Activated naive CD8-positive, alpha-beta T cell treated with anti-CD3 and anti-CD28 coated beads for 36 hours (primary cell): ENCODE measurements around the gene ANKS6. TPM values are rescaled to one million over a fixed set of nuclear protein-coding genes. Genes with fewer than 3 reads are reported as not detected.
A peak's percentile ranks its signal among the peaks of the same experiment; 100 is the strongest.

ENCODE experiments used
- DNase-seq: peaks from one replicate; pipeline ENCODE4 v3.0.0; 2021
- H3K27ac Mint-ChIP-seq: one replicate; pipeline ENCODE4 v1.8.0; 2022; ENCODE audit warnings: mild to moderate bottlenecking, moderate library complexity, mixed read lengths
- H3K27me3 Mint-ChIP-seq: one replicate; pipeline ENCODE4 v1.8.0; 2022; ENCODE audit warnings: mild to moderate bottlenecking, mixed read lengths
- H3K36me3 Mint-ChIP-seq: one replicate; pipeline ENCODE4 v1.8.0; 2021; ENCODE audit warnings: mild to moderate bottlenecking, mixed read lengths
- H3K4me1 Mint-ChIP-seq: one replicate; pipeline ENCODE4 v1.8.0; 2021; ENCODE audit warnings: mixed read lengths
- H3K4me3 Mint-ChIP-seq: one replicate; pipeline ENCODE4 v1.8.0; 2022; ENCODE audit warnings: mild to moderate bottlenecking, moderate library complexity, mixed read lengths
- H3K9me3 Mint-ChIP-seq: one replicate; pipeline ENCODE4 v1.8.0; 2022; ENCODE audit warnings: mixed read lengths
- total RNA-seq, 2 experiments: library from RNA; stranded (reverse); gene quantifications; one replicate each; pipeline ENCODE4 v1.2.3, GENCODE V29; 2021

Gene ANKS6
- total RNA-seq, 2 experiments from 2014 or later, result 17.9 to 21.8 TPM

DNA sequence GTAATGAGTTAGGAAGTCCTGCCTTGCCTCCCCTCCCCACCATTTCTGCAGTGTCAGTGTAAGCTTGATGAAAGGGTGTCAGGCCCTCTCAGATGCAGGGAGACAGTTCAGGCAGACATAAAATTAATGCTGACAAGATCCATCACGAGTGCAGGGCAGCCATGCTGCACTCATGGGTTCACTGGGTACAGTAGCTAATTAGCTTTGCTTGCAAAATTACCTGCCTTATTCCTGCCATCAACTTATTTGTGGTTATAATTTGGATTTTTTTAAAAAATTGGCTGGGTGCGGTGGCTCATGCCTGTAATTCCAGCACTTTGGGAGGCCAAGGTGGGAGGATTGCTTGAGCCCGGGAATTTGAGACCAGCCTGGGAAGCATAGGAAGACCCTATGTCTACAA lies 29.1 kb upstream of the ANKS6 start:
- no peaks in the 10 kb centered on the region for H3K27me3 Mint-ChIP-seq
- no peak overlapping the region for H3K4me3 Mint-ChIP-seq
- H3K27ac Mint-ChIP-seq, result no peak overlapping the region
- H3K36me3 Mint-ChIP-seq, result peaks cover 8% of the 10 kb centered on the region
- H3K9me3 Mint-ChIP-seq, result no peaks in the 10 kb centered on the region
- no peaks in the 10 kb centered on the region for H3K4me1 Mint-ChIP-seq
- no peak for DNase-seq

DNA sequence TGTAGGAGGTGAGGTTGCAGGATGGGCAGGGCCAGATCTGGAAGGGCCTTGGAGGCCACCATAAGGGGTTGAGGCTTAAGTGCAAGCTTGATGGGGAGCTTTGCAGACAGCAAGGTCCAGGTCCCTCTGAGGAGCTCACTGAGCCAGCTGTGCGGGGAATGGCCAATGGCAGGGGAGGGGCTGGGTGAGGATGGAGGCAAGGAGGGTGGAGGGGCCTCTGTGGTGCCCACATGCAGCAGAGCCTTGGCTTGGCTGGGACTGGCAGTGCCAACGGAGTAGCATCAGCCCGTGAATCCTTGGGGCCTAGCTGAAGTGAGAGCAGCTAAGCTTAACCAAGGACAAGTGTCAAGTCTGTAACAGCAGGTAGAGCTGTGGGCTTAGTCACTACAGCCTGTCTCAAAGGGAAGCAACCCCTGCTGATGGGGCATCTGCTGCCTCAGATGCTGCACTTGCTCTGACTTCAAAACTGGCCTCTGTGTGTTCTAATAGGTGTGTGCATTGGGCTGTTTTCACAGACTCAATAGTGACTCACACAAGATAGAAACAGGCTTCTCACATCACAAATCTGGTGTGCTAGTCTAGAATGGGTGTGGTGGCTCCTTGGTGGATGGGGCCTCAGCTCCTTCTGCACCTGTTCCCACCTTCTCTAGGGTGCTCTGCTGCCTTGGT lies 27.4 kb upstream of the ANKS6 start:
- no peak overlapping the region for H3K27ac Mint-ChIP-seq
- H3K4me1 Mint-ChIP-seq, result no peaks in the 10 kb centered on the region
- H3K27me3 Mint-ChIP-seq, result no peaks in the 10 kb centered on the region
- H3K36me3 Mint-ChIP-seq, result peaks cover 9% of the 10 kb centered on the region
- peaks cover 1% of the 10 kb centered on the region for H3K9me3 Mint-ChIP-seq
- no peak overlapping the region for H3K4me3 Mint-ChIP-seq
- DNase-seq, result no peak

DNA sequence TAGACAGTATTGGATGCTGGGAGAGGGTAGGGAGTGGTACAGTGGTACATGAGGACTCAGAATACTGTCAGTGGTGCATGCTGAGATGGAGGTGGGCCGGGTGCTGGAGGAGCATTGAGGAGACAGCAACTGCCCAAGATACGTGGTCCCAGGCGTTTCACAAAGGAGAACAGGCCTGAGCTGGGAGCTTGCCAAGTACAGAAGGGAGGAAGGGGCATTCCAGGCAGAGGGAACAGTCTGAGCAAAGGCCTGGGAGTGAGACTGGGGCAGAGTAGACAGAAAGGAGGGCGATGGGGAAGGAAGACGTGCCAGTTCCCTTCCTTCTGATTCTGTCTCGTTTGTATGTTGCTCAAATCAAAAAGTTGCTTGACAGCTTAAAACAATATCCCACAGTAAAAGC lies 26.3 kb upstream of the ANKS6 start:
- no peak overlapping the region for H3K27ac Mint-ChIP-seq
- peaks cover 13% of the 10 kb centered on the region for H3K36me3 Mint-ChIP-seq
- no peak overlapping the region for H3K4me3 Mint-ChIP-seq
- no peak for DNase-seq
- no peaks in the 10 kb centered on the region for H3K4me1 Mint-ChIP-seq
- no peaks in the 10 kb centered on the region for H3K27me3 Mint-ChIP-seq
- peaks cover 2% of the 10 kb centered on the region for H3K9me3 Mint-ChIP-seq

DNA sequence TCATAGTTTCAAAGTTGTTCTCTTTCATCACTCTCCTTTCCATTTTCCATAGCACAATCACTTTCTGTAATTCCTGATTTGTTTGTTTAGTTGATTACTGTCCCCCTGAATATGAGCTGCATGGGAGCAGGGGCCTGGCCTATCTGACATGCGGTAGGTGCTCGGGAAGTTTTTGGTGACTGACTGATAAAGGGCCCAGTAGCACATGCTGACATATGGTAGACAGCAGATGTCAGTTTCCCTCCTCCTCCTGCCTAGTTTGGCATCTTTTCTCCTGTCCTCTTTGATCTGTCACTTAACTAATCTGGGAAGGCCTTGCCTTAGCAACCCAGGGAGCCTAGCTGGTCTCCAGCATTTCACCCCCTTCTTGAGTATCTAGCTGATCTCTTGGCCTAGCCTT lies 25.5 kb upstream of the ANKS6 start:
- Mint-ChIP-seq H3K36me3 (peaks cover 19% of the 10 kb centered on the region), H3K4me3 (no peak overlapping the region), H3K27ac (no peak overlapping the region), H3K27me3 (no peaks in the 10 kb centered on the region), H3K9me3 (peaks cover 2% of the 10 kb centered on the region), H3K4me1 (no peaks in the 10 kb centered on the region)
- DNase-seq, result no peak

DNA sequence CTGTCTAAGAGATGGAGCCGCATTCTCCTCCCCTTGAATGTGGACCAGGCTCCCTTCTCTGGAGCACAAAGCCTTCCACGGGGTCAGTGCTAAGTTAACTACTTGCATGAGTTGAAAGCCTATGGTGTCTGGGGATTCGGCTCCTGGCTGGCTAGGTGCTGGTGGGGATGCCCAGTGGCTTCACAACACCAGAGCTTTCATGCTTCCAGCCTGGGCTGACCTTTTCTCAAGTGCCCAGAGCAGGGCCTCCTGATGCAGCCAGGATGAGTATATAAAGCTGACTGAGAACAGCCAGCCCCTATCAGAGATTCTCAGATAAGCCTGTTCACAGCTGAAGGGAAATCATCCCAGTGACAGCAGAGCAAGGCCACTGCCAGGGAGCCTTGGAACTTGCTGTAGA lies 22.9 kb upstream of the ANKS6 start:
- H3K36me3 Mint-ChIP-seq, result peaks cover 19% of the 10 kb centered on the region
- H3K4me3 Mint-ChIP-seq, result no peak overlapping the region
- no peak overlapping the region for H3K27ac Mint-ChIP-seq
- no peaks in the 10 kb centered on the region for H3K27me3 Mint-ChIP-seq
- DNase-seq, result no peak
- no peaks in the 10 kb centered on the region for H3K4me1 Mint-ChIP-seq
- H3K9me3 Mint-ChIP-seq, result peaks cover 2% of the 10 kb centered on the region

DNA sequence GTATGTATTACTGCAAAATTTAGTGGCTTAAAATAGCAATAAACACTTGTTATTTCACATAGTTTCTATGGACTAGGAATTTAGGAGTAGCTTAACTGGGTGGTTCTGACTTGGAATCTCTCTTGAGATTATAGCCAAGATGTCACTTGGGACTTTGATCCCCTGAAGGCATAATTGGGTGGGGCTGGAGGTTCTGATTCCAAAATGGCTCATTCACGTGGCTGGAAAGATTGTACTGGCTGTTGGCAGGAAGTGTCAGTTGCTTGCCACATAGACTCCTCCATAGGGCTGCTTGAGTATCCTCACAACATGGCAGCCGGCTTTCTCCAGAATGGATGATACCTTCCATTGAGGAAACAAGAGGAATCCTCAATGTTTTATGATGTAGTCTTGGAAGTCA lies 22.4 kb upstream of the ANKS6 start:
- DNase-seq, result no peak
- H3K4me3 Mint-ChIP-seq, result no peak overlapping the region
- peaks cover 21% of the 10 kb centered on the region for H3K36me3 Mint-ChIP-seq
- H3K27ac Mint-ChIP-seq, result no peak overlapping the region
- H3K4me1 Mint-ChIP-seq, result no peaks in the 10 kb centered on the region
- peaks cover 2% of the 10 kb centered on the region for H3K9me3 Mint-ChIP-seq
- H3K27me3 Mint-ChIP-seq, result no peaks in the 10 kb centered on the region

DNA sequence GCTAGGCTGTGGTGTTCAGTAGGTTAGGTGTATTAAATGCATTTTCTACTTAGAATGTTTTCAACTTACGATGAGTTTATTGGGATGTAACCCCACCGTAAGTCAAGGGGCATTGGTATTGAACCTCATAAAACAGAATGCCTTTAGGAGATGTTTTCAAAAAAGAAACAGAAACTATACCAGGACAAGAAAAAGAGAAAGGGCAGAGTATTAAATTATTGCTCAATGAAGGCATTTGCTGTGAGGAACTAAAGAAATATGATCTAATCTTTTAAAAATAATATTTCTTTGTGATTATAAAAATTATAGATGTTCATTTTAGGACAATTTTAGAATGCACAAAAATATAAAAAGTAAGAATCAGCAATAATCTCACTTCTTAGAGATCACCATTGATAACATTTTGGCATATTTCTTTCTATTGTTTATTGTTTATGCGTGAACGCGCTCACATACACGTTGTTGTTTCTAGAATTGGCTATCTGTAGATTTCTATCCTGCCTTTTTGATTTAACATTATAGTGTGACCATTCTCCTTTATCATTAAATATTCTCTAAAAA lies 19.1 kb upstream of the ANKS6 start:
- Mint-ChIP-seq H3K27ac (no peak overlapping the region), H3K36me3 (peaks cover 27% of the 10 kb centered on the region), H3K4me3 (no peak overlapping the region), H3K27me3 (no peaks in the 10 kb centered on the region), H3K4me1 (peaks cover 7% of the 10 kb centered on the region), H3K9me3 (peaks cover 9% of the 10 kb centered on the region)
- DNase-seq, result no peak

DNA sequence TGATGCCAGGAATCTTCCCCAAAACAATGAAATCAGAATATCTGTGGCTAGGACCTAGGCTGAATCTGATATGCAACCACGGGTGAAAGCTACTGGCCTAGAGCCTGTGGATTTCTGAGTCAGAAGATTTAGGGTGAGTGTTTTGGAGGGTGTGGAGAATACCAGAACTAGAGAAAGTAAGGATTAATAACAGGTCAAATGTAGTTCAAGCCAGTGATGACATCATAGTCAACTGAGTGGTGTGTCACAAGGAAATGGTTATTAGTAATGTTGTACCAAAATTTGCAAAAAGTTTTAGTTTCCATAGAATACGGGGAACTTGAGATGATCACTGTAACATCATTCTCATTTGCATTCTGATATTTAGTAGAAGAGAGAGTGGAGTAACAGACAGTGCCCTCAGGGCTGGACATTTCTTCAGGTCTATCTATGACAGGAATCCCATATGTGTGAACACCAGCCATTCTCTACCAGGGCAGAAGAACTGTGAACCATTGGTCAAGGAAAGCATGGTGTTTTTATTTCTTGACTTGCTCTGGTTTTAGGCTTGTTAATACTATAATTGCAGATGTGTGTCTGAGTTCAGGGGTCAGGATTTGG lies 14.8 kb upstream of the ANKS6 start:
- no peak for DNase-seq
- peak overlapping the region; percentile 1 for H3K4me3 Mint-ChIP-seq
- H3K4me1 Mint-ChIP-seq, result peaks cover 34% of the 10 kb centered on the region
- H3K36me3 Mint-ChIP-seq, result peaks cover 11% of the 10 kb centered on the region
- H3K9me3 Mint-ChIP-seq, result peaks cover 6% of the 10 kb centered on the region
- no peak overlapping the region for H3K27ac Mint-ChIP-seq
- H3K27me3 Mint-ChIP-seq, result no peaks in the 10 kb centered on the region

DNA sequence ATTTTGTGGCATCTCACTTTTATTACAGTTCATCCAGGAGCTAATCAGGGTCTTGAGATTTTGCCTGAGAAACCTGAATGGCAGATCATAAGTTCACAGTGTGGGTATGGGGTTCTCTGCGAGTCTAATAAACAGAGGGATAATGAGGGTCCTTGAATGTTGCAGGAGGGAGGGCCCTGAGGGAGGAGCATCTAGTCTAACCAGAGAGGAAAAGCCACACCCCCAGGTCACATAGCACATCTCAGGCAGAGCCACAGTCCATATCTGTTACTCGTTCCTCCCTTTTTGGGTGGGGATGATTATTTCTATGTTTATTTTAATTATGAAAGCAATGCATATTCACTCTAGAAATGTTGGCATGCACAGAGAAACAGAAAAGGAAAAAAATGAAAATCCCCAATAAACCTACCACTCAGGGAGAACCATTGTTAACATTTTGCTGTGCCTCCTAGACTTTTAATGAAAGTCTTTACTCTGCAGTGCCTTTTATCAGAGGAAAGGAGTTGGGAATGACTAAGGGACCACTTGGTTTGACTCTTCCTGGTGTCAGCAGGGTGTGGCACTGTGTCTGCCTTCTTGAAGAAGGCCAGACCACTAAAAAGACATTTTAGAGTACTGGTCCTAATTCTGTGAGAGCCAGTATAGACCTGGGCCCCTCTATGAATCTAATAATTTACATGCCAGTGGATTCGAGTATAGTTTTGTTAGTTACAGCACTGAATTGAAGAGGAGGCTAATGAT lies 13.9 kb upstream of the ANKS6 start:
- peaks cover 34% of the 10 kb centered on the region for H3K4me1 Mint-ChIP-seq
- peaks cover 6% of the 10 kb centered on the region for H3K27me3 Mint-ChIP-seq
- H3K4me3 Mint-ChIP-seq, result no peak overlapping the region
- DNase-seq, result no peak
- peaks cover 6% of the 10 kb centered on the region for H3K9me3 Mint-ChIP-seq
- H3K27ac Mint-ChIP-seq, result no peak overlapping the region
- peaks cover 11% of the 10 kb centered on the region for H3K36me3 Mint-ChIP-seq

DNA sequence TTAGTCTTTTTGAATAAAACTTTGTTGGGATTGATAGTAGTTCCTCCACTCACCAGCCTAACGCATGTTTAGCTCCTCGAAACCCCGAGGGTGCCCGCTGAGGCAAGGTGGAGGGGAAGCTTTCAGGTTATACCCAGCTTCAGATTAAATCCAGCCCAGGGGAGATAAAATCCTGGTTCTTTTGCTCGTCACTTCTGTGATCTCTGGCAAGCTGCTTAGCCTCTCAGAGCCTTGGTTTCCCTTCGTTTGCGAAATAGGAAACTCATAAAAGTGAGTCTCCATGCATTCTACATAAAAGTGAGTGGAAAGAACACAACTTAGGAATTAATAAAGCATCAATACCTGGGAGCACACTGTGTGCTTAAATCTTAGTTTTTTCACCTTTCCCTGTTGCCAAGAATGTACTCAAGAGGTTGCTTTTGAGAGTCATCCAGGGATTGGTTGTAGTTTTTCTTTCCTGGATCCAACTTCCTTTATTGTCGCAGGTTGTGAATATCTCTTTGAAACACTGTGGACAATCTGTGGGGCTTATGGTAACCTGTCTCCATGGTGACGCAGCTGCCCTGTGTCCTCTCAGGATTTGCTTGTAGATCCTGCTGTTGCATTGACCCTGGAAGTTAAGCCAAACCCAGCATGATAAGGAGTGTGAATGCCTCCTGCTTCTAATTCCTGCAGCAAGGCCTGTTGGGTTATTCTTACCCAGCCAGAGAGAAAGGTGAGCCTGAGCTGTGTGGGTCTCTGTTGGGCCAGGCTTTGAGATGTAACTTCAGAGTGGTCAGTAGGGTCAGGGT lies 13.2 kb upstream of the ANKS6 start:
- Mint-ChIP-seq H3K4me1 (peaks cover 34% of the 10 kb centered on the region), H3K36me3 (peaks cover 11% of the 10 kb centered on the region), H3K27me3 (peaks cover 10% of the 10 kb centered on the region), H3K27ac (no peak overlapping the region), H3K4me3 (peak overlapping the region; percentile 87), H3K9me3 (peaks cover 6% of the 10 kb centered on the region)
- no peak for DNase-seq

DNA sequence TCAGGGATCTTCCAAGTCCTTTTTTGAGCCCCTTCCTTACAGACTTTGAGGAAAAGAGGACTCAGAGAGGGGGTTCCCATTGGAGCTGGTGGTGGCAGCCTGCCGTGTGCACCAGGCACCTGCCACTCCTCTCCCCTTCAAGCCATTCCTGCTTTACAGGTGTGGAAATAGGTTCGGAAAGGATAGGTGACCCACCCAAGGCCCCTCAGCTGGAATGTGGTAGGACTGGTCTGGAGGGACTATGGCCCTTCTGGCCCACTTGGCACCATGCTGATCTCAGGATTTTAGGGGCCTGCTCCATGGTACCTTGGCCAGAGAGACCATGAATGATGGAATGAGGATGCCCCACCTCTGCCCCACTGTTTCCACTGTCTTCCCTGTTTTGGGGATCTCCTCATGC lies 12.5 kb upstream of the ANKS6 start:
- H3K4me3 Mint-ChIP-seq, result peak overlapping the region; percentile 87
- peaks cover 10% of the 10 kb centered on the region for H3K27me3 Mint-ChIP-seq
- no peak for DNase-seq
- H3K4me1 Mint-ChIP-seq, result peaks cover 34% of the 10 kb centered on the region
- H3K27ac Mint-ChIP-seq, result no peak overlapping the region
- peaks cover 8% of the 10 kb centered on the region for H3K36me3 Mint-ChIP-seq
- H3K9me3 Mint-ChIP-seq, result peaks cover 6% of the 10 kb centered on the region

DNA sequence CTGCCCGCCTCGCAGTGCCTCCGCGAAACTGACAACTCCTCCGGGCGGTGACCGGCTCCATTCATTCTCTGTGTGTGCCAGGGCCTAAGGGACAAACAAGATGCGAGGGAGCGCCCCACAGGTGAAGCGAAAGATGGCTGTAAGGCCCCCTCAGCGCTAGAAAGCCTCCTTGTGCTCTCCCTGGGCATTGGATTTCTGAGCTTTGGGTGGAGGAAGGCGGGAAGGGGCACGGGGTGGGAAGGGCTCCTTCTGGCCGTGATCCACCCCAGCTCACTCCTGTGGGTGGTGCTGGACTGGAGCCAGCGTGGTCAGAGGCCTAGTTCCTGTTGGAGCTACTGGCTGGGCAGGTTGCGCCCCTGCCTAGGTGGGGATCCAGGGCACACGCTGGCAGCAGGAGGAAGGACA lies 12.1 kb upstream of the ANKS6 start:
- peaks cover 34% of the 10 kb centered on the region for H3K4me1 Mint-ChIP-seq
- peak; percentile 20 for DNase-seq
- H3K9me3 Mint-ChIP-seq, result peaks cover 6% of the 10 kb centered on the region
- peaks cover 8% of the 10 kb centered on the region for H3K36me3 Mint-ChIP-seq
- peak overlapping the region; percentile 64 for H3K27ac Mint-ChIP-seq
- H3K27me3 Mint-ChIP-seq, result peaks cover 10% of the 10 kb centered on the region
- peak overlapping the region; percentile 87 for H3K4me3 Mint-ChIP-seq

DNA sequence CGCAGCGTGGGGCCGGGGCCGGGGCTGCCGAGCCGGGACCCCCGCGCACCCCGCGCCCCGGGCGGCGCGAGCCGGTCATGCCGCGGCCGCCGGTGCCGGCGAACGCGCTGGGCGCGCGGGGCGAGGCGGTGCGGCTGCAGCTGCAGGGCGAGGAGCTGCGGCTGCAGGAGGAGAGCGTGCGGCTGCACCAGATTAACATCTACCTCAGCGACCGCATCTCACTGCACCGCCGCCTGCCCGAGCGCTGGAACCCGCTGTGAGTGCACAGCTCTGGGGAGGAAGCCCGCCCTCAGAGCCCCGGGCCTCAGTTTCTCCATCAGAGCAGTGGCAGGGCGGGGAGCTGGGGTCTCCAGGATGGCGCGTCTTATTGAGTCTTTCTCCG lies 11.4 kb upstream of the ANKS6 start:
- Mint-ChIP-seq H3K27ac (peak overlapping the region; percentile 64), H3K4me1 (peaks cover 34% of the 10 kb centered on the region), H3K9me3 (peaks cover 3% of the 10 kb centered on the region), H3K36me3 (peaks cover 4% of the 10 kb centered on the region), H3K4me3 (peak overlapping the region; percentile 87), H3K27me3 (peaks cover 10% of the 10 kb centered on the region)
- peak; percentile 37 for DNase-seq

DNA sequence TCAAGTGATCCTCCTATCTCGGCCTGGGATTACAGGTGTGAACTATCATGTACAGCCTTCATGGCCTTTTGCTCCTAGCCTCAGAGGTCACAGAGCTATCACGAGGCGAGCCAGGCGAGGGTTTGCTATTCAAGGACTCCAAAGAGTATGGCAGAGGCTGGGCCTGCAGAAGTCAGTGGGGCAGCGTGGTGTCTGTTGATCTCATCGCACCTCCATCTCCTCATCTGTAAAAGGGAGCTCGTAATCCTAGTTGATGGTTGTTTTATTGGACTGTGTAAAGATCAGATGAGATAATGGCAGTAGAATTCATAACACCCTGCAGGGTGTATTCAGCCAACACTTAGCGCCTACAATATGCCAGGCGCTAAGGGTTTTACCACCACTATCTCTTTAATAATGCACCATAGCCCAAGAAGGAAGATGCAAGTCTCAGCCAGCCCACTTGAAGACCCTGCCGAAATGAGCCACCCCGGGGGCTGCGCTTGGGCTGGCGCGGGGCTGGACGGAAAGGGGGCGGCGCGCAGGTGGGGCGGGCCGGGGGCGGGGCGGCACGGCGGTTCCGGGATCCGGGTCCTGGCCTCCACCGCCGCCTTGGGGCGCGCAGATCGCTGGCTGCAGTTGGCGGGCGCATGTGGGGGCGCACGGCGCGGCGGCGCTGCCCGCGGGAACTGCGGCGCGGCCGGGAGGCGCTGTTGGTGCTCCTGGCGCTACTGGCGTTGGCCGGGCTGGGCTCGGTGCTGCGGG lies 10.9 kb upstream of the ANKS6 start, which contains the start of gene GALNT12:
GALNT12 (plus strand) TSS at position 601 of the 744 bp plus-strand sequence; CDS start at position 630, 29 bp downstream.
- Mint-ChIP-seq H3K4me1 (peaks cover 34% of the 10 kb centered on the region), H3K9me3 (peaks cover 3% of the 10 kb centered on the region), H3K4me3 (peak within 1 kb of the TSS; percentile 87), H3K36me3 (peaks cover 3% of the 10 kb centered on the region), H3K27me3 (peaks cover 10% of the 10 kb centered on the region), H3K27ac (peak within 1 kb of the TSS; percentile 64)
- peak; percentile 75 for DNase-seq
